Measurements from ENCODE around the gene IREB2.

IREB2 gene

GRCh38 chr15:78406016-78406585 lies 31.9 kb upstream of the IREB2 start:
- no peak for DNase-seq

DNA sequence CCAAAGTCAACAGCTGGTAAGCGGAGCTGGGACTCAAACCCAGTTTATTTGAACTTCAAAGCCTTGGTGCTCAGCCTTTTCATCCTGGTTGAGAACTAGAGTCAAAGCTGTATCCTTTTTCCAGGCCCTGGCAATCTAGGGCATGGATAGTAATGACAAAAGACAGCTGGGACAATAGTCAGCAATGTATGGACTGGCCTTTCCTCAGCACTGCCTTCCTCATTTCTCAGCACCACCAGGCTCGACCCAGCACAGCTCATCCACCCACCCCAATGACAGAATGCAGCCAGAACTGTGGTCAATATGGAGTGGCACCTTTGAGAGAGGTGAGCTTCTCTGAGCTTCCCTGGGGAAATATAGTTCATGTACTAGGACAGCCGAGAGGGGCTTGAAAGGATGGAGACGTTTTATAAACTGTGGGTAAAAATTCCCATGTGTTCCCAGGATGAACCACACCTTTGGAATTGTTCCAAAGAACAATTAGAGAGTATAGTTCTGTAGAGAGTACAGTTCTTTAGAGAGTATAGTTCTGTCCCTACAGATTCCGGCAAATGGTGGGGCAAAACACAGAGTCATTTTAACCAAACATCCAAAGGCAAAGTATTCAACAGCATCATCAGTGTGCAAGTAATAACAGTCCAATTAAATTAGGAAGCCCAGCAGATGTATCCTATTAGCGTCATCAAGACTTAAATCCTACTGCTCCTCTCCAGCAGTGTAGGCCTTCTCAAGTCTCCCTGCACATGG lies 30.2 kb upstream of the IREB2 start:
- no peak for DNase-seq

DNA sequence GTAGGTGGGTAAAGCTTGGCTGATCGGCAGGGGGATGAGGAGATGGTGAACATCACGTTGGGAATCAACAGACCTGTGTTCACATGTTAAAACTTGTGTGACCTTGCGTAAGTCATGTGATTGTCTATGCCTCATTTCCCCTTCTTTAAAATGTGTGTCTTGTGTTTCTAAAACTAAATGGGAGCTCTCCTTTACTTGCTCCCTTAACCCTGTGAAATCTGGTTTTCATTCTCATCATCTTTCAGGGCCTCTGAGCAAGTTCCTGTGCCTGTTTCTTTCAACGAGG lies 29.7 kb upstream of the IREB2 start:
- no peak for DNase-seq

GRCh38 chr15:78408961-78409360 lies 29.1 kb upstream of the IREB2 start:
- DNase-seq = no peak

DNA sequence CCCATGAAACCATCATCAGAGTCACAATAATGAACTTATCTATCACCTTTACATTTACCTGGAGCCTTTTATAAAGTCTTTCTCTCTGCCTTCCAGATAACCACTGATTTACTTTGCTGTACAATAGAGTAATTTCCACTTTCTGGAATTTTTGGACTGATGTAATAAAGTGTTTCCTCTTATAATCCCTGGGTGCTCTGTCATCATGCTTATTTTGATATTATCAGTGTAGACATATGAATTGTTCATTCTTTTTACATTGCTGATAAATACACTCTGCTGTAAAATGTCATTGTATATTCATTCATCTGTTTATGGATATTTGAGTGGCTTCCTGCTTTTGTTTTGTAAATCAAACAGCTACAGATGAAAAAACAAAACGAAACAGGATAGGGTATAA lies 27.0 kb upstream of the IREB2 start:
- no peak for DNase-seq

DNA sequence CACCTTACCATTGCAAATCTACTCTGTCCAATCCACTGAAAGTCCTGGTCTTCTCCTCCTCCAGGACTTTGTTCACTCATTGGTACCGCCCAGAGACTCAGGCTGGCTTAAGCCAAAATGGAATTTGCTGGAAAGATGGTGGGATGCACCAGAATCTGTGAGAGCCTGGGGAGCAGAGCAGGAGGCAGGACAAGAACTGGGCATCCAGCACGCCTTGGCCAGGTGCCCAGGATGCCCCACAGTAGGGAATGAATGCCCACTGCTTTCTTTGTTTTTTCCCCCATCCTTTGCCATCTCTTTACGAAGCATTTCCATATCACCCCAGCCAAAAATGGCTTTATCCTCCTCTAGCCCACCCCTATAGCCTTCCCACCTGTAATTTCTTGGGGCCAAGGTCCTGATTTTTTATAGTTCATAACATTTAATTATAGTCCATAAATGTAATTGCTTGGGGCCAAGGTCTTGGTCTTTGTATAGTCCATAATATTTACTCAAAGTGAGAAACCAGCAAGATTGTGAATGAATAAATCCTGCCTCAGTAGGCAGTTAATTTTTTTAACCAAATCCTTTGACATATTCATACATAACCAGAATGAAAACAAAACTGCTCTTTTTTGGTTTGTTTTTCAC lies 23.3 kb upstream of the IREB2 start:
- DNase-seq = no peak

DNA sequence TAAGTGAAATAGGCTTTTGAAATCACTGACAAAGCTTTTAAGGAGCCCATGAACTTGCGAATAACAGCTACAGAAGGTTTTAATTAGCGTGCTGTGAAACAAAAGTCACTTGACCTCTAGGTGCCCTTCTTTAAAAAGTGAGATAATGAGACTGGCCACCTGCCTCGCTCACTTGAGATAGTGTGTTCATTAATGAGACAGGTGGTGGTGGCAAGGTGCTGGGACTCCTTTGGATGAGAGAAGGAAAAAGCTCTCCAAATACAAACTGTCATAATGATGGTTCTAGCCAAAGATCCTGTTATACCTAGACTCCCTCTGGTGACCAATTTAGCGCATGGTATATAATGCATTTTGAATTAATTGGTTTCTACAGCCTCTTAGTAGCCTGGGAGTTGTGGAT lies 22.7 kb upstream of the IREB2 start:
- DNase-seq = peak; percentile 33

DNA sequence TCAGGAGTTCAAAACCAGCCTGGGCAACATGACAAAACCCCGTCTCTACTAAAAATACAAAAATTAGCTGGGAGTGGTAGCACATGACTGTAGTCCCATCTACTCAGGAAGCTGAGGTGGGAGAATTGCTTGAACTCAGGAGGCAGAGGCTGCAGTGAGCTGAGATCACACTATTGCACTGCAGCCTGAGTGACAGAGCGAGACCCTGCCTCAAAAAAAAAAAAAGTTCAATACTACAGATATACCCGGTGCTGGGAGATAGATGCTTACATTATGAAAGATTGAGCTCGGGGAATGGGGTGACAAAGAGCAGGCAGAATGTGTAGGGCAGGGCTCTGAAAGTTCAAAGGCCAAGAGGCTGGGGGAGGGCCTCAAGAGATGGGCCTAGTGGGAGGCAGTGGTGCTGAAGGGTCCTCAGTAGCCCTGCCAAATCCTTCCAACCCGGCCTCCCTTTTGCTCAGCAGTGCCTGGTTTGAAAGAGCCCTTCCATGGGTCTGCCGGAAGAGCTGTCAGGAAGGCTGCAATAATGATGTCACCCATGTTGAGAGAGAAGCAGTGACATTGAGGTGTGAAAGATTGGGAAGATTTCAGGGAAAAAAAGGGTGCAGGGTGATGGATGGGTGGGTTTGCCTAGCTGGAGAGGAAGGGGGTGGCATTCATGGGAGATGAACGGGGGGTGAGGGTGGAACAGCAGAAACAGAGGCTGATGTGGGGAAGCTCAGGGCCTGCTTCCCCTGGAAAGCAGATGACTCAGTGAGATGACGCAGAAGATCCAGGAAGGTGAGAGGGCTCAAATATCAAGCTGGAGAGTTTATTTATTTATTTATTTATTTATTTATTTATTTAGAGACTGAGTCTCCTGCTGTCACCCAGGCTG lies 20.0 kb upstream of the IREB2 start:
- no peak for DNase-seq

DNA sequence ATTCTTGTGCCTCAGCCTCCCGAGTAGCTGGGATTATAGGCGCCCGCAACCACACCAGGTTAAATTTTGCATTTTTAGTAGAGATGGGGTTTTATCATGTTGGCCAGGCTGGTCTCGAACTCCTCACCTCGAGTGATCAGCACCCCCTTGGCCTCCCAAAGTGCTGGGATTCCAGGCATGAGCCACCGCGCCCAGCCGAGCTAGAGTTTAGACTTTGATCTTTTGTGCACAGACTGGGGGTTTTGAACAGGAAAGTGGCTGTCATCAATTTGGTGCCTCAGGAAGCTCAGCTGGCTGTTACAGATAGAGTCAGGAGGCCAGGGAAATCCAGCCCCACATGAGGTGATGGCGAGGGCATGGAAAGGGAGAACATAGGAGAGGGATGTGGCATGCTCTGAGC lies 19.3 kb upstream of the IREB2 start:
- DNase-seq = no peak

DNA sequence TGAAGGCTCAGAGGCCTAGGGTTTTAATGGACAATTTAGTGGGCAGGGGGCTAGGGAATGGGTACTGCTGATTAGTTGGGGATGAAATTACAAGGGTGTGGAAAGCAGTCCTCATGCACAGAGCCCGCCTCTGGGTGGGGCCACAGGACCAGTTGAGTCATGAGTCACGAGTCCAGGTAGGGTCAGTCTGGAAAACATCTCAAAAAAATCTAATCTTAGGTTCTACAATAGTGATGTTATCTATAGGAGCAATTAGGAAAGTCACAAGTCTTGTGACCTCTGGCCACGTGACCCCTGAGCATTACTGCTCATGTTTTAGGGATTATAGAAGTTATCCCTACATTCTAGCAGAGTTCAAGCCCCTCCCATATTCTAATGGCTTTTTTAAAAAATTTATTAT lies 18.6 kb upstream of the IREB2 start:
- DNase-seq = no peak

GRCh38 chr15:78420220-78420619 lies 17.8 kb upstream of the IREB2 start:
- no peak for DNase-seq

- no peak for DNase-seq
Observed at GRCh38 chr15:78420766-78421165, 17.2 kb upstream of the IREB2 start.

GRCh38 chr15:78421238-78421965 lies 16.6 kb upstream of the IREB2 start:
- DNase-seq = no peak

- DNase-seq = peak; percentile 4
Observed at GRCh38 chr15:78422571-78423340, 15.3 kb upstream of the IREB2 start.

DNA sequence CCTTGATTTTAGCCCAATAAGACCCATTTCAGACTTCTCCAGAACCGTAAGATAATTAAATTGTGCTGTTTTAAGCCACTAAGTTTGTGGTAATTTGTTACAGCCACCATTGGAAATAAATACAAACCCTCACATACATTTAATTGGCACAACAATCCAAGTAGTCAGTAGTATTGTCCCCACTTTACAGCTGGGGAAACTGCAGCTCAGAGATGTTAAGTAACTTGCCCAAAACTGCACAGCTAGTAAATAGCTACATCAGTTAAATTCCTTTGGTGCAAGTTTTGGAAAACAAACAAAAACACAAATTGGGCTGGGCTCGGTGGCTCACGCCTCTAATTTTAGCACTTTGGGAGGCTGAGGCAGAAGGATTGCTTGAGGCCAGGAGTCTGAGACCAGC lies 13.3 kb upstream of the IREB2 start:
- no peak for DNase-seq

DNA sequence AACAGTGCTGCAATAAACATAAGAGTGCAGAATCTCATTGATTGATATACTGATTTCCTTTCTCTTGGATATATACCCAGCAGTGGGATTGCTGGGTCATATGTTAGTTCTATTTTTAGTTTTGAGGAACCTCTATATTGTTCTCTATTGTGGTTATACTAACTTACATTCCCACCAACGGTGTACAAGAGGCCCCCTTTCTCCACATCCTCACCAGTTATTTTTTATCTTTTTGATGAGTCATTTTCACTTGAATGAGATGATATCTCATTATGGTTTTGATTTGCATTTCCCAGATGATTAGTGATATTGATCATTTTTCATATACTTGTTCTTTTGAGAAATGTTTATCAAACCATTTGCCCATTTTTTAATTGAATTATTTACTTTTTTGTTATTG lies 12.4 kb upstream of the IREB2 start:
- no peak for DNase-seq

DNA sequence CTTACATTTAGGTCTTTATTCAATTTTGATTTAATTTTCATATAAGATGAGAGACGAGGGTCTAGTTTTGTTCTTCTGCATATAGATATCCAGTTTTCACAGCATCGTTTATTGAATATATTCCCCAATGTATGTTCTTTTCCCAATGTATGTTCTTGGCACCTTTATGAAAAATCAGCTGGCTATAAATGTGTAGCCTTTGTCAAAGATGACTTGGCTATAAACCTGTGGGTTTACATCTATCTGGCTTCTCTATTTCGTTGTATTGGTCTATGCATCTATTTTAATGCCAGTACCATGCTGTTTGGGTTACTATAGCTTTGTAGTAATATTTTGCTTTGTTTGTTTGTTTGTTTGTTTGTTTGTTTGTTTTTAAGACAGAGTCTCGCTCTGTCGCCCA lies 11.7 kb upstream of the IREB2 start:
- no peak for DNase-seq

DNA sequence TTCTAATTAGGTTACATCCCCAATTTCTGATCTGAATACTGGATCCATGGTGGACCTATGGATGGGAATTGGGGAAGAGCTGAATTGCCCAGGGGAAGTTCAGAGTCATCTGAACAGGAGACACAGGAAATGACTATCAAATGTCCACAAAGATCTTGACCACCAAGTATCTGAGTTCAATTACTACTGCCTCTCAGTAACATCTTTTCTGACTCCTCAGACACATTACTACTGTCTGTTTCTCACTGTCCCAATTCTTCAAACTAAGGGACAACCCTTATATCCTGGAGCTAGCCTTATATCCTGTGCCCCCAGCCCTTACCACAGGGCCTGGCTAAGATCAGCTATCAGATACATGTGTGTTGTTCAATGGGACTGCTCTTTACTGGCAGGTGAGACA lies 10.1 kb upstream of the IREB2 start:
- DNase-seq = no peak

DNA sequence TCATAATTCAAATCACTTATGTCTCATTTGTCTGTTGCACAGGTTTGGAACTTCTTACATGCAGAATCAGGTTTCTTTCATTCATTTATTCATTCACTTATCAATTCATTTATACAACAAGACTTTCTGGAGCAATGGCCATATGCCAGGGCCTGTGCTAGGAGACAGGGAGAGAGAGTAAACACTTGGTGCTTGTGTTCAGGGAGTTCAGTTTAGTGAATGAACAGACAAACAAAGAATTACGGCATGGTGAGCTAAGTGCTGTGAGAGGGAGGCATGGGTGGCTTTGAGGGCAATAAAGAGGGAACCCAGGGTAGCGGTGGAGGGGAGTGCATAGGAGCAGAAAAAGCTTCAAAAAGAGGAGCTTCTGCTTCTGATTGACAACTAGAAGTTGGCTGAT lies 8.5 kb upstream of the IREB2 start:
- no peak for DNase-seq

DNA sequence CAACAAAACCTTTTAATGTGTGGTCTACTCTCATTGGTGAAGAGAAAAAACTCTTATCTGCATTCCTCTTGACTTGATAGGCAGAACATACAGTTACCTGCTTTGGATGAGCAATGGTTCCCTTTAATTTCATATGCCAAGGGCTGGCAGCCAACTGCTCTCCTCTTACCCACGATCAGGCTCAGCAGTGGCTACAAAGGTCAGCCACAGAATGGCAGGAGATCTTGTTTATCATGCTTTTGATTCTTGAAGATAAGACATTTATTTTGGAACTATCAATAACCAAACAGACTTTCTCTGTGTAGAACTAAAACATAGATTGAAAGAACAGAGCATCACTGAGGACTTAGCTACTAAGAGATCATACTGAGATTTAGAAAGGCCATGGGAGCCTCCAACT lies 6.1 kb upstream of the IREB2 start:
- no peak for DNase-seq

DNA sequence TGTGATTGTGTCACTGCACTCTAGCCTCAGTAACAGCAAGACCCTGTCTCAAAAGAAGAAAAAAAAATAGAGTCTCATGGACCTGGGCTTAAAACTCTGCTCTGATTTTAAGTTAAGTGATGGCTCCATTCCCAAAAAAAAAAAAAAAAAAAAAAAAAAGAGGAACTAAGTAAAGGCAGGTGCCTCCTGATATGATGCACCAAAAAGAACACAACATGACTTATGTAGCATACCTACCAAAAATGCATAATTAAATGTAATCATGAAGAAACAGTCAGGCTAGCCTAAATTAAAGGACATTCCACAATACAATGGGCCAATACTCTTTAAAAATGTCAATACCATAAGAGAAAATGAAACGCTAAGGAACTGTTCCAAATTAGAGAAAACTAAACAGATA lies 5.4 kb upstream of the IREB2 start:
- no peak for DNase-seq

GRCh38 chr15:78434134-78434533 lies 3.9 kb upstream of the IREB2 start:
- DNase-seq = no peak

Measured in DMS79 (cell line).